Measurements from ENCODE around the gene CCDC159. TPM values are rescaled to one million over a fixed set of nuclear protein-coding genes. Genes with fewer than 3 reads are reported as not detected.

Gene CCDC159
- total and polyA plus RNA-seq, 2 of the 13 experiments (the other 11 are each of a cell fraction or from before 2014, with no cell fraction given), result 1.7 to 6.3 TPM

- TF ChIP-seq TBX3 (IDR thresholded peaks at IDR 0.05; ENCODE audit: borderline replicate concordance) (0 out of 2 replicates have a peak, but pooled peaks have one; percentile 10), PLSCR1 (CRISPR knock-in tag; IDR thresholded peaks at IDR 0.05; ENCODE audit: borderline replicate concordance) (no peak), FLYWCH1 (CRISPR knock-in tag; IDR thresholded peaks at IDR 0.05) (no peak), KAT8 (CRISPR knock-in tag; IDR thresholded peaks at IDR 0.05) (no peak), PATZ1 (CRISPR knock-in tag; IDR thresholded peaks at IDR 0.05) (peak; percentile 72), ZNF431 (CRISPR knock-in tag; IDR thresholded peaks at IDR 0.05; ENCODE audit: borderline replicate concordance, low read depth) (no peak), RARA (CRISPR knock-in tag; IDR thresholded peaks at IDR 0.05) (0 out of 2 replicates have a peak, but pooled peaks have one; percentile 26), ZNF768 (CRISPR knock-in tag; IDR thresholded peaks at IDR 0.05) (0 out of 2 replicates have a peak, but pooled peaks have one; percentile 21), ZNF572 (CRISPR knock-in tag; IDR thresholded peaks at IDR 0.05) (0 out of 2 replicates have a peak, but pooled peaks have one; percentile 71), FOXM1 (CRISPR knock-in tag; IDR thresholded peaks at IDR 0.05) (no peak), ZNF687 (CRISPR knock-in tag; IDR thresholded peaks at IDR 0.05) (peak; percentile 83), PHF5A (CRISPR knock-in tag; IDR thresholded peaks at IDR 0.05; ENCODE audit: low read depth, unreplicated experiment) (no peak), GZF1 (CRISPR knock-in tag; IDR thresholded peaks at IDR 0.05) (0 out of 2 replicates have a peak, but pooled peaks have one; percentile 8), HMG20B (CRISPR knock-in tag; conservative IDR thresholded peaks at IDR 0.05) (no peak), RXRA (CRISPR knock-in tag; IDR thresholded peaks at IDR 0.05) (no peak), NFATC3 (CRISPR knock-in tag; IDR thresholded peaks at IDR 0.05) (no peak), MTA1 (CRISPR knock-in tag; IDR thresholded peaks at IDR 0.05; ENCODE audit: borderline replicate concordance) (peak; percentile 0; the same call in 1 of the 2 replicates), ZNF740 (CRISPR knock-in tag; IDR thresholded peaks at IDR 0.05) (no peak), NCOA1 (CRISPR knock-in tag; IDR thresholded peaks at IDR 0.05) (no peak), POLR2AphosphoS5 (IDR thresholded peaks at IDR 0.05; ENCODE audit: low read depth, low read length) (no peak)
Measured at GRCh38 chr19:11382898-11383705, 36.8 kb downstream of the CCDC159 start (continued).
